GM19372 (cell line): ENCODE measurements around the gene SAMD4B.

ENCODE experiments used
- ATAC-seq: cut with Tn5 transposase; IDR thresholded peaks from one replicate; pipeline ENCODE4 v1.9.1; 2021; ENCODE audit warnings: mild to moderate bottlenecking, low read depth, moderate library complexity; ENCODE audit not compliant: unreplicated experiment

SAMD4B gene

DNA sequence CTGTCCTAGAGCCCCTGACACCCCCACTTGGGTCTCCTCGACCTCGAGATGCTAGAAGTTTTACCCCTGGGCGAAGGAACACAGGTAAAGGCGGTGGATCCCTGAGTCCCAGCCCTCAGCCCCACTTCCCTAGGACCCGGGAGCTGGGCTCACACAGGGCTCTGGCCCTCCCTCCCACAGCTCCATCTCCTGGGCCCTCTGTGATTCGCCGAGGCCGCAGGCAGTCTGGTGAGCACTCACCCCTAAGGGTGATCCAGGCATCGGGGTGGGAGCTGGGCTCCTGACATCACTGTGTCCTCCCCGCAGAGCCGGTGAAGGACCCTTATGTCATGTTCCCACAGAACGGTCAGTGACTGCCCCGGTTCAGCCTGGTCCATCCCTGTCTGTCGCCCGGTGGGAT lies 78.5 kb downstream of the SAMD4B start:
- no peak for ATAC-seq

DNA sequence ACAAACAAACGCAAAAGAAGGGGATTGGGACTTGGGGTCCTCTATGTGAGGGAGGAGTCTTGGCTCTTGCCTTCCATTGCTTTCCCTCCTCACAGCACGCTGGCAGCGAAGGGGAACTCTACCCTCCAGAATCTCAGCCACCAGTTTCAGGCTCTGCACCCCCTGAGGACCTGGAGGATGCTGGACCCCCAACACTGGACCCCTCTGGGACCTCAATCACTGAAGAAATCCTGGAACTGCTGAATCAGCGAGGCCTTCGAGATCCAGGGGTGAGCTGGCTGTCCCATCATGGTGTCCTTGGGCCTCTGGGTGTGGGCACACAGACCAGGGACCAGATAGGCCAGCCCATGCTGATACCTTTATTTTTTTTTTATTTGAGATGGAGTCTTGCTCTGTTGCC lies 79.8 kb downstream of the SAMD4B start:
- ATAC-seq, result no peak

DNA sequence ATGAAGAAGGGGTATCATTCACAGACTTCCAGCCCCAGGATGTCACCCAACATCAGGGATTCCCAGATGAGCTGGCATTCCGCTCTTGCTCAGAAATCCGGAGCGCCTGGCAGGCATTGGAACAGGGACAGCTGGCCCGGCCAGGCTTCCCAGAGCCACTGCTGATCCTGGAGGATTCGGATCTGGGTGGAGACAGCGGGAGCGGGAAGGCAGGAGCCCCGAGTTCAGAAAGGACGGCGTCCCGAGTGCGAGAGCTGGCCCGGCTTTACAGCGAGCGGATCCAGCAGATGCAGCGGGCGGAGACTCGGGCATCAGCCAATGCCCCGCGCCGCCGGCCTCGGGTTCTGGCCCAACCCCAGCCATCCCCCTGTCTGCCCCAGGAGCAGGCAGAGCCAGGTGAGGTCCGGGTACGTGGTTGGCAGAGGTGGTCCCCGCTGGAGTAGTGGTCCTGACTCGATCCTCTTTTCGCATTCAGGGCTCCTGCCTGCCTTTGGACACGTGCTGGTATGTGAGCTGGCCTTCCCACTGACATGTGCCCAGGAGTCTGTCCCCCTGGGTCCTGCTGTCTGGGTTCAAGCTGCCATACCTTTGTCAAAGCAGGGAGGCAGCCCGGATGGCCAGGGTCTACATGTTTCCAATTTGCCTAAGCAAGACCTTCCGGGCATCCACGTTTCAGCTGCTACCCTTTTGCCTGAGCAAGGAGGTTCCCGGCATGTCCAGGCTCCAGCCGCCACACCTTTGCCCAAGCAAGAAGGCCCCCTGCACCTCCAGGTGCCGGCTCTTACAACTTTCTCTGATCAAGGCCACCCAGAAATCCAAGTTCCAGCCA lies 81.3 kb downstream of the SAMD4B start:
- ATAC-seq, result no peak

DNA sequence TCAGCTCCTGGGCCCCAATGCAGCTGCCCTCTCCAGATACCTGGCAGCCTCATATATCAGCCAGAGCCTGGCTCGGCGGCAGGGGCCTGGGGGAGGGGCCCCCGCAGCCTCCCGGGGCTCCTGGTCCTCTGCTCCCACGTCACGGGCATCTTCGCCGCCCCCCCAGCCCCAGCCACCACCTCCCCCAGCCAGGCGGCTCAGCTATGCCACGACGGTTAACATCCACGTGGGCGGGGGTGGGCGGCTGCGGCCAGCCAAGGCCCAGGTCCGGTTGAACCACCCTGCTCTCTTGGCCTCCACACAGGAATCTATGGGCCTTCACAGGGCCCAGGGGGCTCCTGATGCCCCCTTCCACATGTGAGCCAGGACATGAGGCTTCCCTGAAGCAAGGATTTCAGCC lies 82.7 kb downstream of the SAMD4B start:
- no peak for ATAC-seq

- ATAC-seq, result no peak
These were observed 83.5 kb downstream of the SAMD4B start for GRCh38 chr19:39425744-39426143.

DNA sequence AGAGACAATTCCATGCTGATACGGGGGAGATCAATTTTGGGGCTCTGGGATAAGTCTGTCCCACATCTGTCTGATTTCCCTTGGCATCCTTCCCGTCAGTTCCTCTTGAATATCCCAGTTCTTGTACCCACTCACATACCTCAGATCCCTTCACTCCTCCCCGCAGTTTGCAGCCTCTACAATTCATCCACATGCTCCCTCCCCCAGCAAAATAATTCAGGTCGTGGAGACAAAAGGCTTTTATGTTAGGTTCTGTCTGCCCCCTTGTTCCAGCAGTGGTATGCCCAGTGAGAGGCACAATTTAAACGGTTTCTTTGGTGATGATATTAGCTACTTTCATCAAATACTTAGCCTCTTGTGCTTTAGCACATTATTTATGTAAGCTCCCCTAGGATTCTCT lies 83.9 kb downstream of the SAMD4B start:
- ATAC-seq, result no peak

GRCh38 chr19:39427707-39428106 lies 85.5 kb downstream of the SAMD4B start:
- no peak for ATAC-seq

GRCh38 chr19:39428283-39429112 lies 86.3 kb downstream of the SAMD4B start:
- no peak for ATAC-seq

- ATAC-seq, result no peak
These were observed 88.7 kb downstream of the SAMD4B start for GRCh38 chr19:39430675-39431593.

DNA sequence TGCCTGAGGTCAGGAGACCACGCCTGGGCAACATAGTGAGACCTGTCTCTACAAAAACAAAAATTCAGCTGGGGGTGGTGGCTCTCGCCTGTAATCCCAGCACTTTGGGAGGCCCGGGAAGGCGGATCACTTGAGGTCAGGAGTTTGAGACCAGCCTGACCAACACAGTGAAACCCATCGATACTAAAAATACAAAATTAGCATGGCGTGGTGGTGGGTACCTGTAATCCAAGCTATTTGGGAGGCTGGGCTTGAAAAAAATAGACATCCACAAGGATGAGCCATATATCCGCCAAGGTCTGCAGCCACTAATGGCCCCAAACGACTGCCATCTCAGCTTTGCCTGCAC lies 90.4 kb downstream of the SAMD4B start:
- ATAC-seq, result no peak

DNA sequence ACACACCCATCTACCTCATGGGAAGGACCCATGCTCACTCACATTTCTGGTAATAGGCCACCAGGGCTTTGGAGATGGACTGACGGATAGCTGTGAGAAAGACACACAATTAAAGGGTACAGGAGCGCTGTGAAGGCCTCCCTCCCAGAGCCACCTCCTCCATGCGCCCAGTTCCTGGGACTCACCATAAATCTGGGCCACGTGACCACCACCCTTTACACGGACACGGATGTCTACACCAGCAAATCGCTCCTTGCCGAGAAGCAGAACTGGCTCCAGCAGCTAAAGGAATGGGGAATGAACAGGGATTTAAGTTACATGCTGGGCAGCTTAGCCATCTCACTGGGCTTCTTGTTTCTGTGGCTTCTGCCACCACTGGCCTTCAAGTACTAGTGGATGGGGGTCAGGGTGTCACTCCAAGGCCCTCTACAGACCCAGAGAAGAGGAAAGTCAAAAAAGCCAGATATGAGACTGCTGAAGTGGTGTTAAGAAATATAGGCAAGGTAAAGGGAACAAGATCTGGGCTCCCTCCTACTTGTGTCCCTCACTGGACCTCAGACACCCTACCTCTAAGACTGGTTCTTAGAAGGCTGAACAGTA lies 91.4 kb downstream of the SAMD4B start:
- ATAC-seq, result no peak

- no peak for ATAC-seq
These were observed 92.2 kb downstream of the SAMD4B start for GRCh38 chr19:39434123-39435076.
